HG02798 (cell line): Measurements from ENCODE around the gene SIX3.

Experiments used
- ATAC-seq: cut with Tn5 transposase; IDR thresholded peaks from one replicate; pipeline ENCODE4 v1.9.1; 2021; ENCODE audit warnings: mild to moderate bottlenecking; ENCODE audit not compliant: unreplicated experiment, poor library complexity

The SIX3 gene

GRCh38 chr2:44942304-44943030 is 965 bp downstream of the SIX3 start:
- no peak for ATAC-seq

GRCh38 chr2:44943031-44943692 is 1.7 kb downstream of the SIX3 start:
- ATAC-seq = no peak

- ATAC-seq = no peak
Measured at GRCh38 chr2:44943693-44944101, 2.2 kb downstream of the SIX3 start.

- no peak for ATAC-seq
Measured at GRCh38 chr2:44944102-44944951, 2.8 kb downstream of the SIX3 start.

- ATAC-seq = no peak
Measured at GRCh38 chr2:44944952-44945612, 3.6 kb downstream of the SIX3 start.

GRCh38 chr2:44945676-44946371 is 4.3 kb downstream of the SIX3 start:
- ATAC-seq = no peak

- ATAC-seq = no peak
Measured at GRCh38 chr2:44946372-44947027, 5.0 kb downstream of the SIX3 start.

- ATAC-seq = no peak
Measured at GRCh38 chr2:44947028-44947375, 5.5 kb downstream of the SIX3 start.

GRCh38 chr2:44948565-44949328 is 7.2 kb downstream of the SIX3 start:
- no peak for ATAC-seq

- ATAC-seq = no peak
Measured at GRCh38 chr2:44949329-44950151, 8.0 kb downstream of the SIX3 start.

- ATAC-seq = no peak
Measured at GRCh38 chr2:44950646-44951045, 9.1 kb downstream of the SIX3 start.

GRCh38 chr2:44951124-44951523 is 9.6 kb downstream of the SIX3 start:
- no peak for ATAC-seq

- ATAC-seq = no peak
Measured at GRCh38 chr2:44951714-44952113, 10.2 kb downstream of the SIX3 start.

GRCh38 chr2:44952143-44952805 is 10.8 kb downstream of the SIX3 start:
- ATAC-seq = peak; percentile 44

GRCh38 chr2:44952806-44953498 is 11.4 kb downstream of the SIX3 start:
- no peak for ATAC-seq

- no peak for ATAC-seq
Measured at GRCh38 chr2:44953499-44953883, 12.0 kb downstream of the SIX3 start.

GRCh38 chr2:44954447-44954888 is 13.0 kb downstream of the SIX3 start:
- no peak for ATAC-seq
